ENCODE data around the gene ADRM1.

DNA sequence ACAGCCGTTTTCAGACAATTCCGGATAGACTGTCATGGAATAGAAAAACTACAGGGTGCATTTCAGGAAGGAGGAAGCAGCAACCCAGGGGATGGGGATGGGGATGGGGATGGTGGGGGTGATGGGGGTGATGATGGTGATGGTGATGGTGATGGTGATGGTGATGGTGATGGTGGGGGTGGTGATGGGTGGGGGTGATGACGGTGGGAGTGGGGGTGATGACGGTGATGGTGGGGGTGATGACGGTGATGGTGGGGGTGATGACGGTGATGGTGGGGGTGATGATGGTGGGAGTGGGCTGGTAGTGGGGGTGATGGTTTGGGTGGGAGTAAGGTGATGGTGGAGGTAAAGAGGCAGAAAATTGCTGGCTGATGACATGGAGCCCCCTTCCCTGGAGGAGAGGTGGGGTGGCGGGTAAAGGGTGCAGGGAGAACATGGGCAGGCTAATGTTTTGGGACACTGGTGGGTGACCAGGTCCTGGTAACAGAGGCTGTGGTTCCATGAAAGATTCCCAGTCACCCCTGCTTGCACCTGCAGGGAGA is 46.8 kb downstream of the ADRM1 start:
- TF ChIP-seq, protein P1, sequence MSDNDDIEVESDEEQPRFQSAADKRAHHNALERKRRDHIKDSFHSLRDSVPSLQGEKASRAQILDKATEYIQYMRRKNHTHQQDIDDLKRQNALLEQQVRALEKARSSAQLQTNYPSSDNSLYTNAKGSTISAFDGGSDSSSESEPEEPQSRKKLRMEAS (IDR thresholded peaks at IDR 0.05) = no peak
- no peak for TF ChIP-seq EP300 (IDR thresholded peaks at IDR 0.05; ENCODE audit: borderline replicate concordance)
